Stimulated activated CD4-positive, alpha-beta T cell treated with anti-CD3 and anti-CD28 coated beads, Interleukin-4, amount 100 ng/mL, for 48 hours (primary cell): ENCODE data around the gene MNAT1.

Experiments used
- DNase-seq, 2 donors: peaks; one replicate each; pipeline ENCODE4 v3.0.0-alpha.2; 2020; ENCODE audit warnings: low read depth in 2 of 2

The MNAT1 gene

DNA sequence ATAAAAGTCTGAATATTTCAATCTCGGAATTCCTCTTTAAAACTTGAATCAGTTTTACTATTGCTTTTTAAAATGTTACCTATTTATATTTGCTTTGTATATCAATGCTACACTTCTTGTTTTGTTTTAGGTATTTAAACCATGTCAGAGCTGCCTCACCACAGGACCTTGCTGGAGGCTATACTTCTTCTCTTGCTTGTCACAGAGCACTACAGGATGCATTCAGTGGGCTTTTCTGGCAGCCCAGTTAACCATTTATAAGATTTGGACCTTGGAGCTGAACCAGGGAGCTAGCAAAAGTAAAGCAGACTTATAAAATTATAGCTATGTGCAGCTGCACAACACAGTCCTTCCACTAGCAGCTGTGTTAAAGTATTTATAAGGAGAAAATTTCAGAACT is 233.5 kb downstream of the MNAT1 start:
- no peak for DNase-seq

DNA sequence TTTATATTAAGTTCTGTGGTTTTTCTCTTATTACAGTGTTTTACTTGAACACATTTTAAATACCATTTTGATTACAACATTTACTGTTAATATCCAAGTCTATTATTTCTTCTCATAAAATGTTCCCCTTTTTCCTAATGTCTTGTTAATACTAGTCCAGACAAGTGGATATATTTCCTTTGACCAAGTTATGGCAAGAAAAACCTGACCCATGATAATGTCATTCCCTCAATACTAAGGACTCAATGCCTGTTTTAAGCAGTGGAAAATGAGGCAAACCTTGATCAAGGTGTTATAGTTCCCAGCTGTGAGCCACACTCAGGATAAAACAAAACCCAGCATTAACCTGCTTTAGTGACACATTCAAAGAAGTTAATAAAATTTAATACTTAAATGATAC is 234.1 kb downstream of the MNAT1 start:
- DNase-seq = no peak

DNA sequence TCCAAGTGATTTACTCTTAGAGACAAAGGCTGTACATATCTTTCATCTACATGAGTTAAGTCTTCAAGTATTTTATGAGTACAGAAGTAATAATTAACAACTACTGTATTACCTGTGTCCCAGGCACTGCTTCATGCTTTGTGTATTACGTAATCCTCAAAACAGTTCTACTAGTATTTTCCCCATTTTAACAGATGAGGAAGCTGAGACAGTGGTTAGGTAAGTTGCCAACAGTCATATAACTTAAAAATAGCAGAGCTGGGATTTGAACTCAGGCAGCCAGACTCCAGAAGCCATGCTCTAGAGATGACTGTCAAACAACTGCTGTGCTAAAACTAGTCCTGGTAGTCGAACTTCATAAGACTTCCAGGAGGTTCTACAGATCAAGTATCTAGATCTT is 235.6 kb downstream of the MNAT1 start:
- no peak for DNase-seq

DNA sequence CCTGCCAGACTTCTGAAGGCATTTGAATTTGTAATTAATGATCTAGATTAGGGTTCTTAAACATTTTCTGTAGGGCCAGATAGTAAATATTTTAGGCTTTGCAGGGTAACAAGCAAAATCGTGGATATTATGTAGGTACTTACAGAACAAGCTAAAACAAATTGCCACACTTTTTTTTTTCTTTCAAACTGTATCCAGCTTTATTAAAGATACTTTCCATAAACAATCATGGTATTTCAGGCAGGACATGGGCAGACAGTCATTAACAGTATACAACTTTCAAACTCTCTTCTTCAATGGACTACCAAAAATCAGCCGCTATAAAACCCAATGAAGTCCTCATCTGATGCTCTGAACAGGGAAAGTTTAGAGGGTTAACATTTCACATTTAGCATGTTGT is 236.7 kb downstream of the MNAT1 start:
- DNase-seq = no peak

DNA sequence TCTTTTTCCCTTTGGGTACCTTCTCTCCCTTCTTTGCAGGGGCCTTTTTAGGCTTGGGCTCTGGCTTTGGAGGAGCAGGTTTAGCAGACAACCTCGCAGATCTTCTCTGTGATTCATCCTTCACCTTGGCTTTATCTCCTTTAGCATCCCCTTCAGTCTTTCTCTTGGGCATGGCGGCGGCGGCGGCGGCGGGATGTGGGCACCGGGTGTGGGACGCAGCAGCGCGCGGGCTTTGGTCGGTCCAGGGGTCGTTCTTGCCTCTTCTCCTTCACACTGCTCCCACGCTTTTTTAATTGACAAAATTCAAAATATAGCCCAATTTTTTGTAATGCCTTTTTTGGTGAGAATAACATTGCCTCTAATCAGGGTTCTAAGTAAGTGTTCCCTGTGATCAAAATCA is 237.7 kb downstream of the MNAT1 start:
- DNase-seq = no peak

DNA sequence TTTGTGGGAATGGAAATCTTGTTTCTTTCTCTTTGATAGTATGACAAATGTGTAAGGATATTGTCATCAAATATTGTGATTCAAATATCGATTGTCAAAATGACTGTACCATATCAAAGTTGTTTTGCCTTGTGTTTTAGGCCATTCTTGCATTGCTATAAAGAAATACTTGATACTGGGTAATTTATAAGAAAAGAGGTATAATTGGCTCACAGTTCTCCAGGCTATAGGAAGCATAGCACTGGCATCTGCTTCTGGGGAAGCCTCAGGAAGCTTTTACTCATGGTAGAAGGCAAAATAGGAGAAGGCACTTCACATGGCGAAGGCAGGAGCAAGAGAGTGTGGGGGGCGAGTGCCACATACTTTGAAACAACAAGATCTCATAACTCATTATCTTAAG is 238.5 kb downstream of the MNAT1 start:
- no peak for DNase-seq

DNA sequence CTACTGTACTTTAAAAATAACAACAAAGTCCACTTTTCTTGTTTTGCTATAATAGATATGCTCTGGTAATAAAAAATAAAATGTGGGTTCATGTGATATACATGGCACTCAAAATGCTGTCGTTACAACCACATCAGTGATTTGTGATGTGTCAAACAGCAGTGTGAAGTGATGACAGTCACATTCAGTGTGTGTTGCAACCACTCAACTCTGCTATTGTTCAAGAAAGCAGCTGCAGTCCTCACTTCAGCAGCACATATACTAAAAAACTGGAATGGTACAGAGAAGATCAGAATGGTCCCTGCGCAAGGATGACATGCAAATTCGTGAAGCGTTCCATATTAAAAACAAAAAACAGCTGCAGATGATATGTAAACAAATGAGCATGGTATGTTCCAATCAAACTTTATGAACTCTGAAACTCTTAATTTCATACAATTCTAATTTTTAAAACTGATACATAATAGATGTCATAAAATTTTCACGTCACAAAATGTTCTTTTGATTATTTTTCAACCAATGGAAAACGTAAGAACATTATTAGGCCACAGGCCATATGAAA is 239.6 kb downstream of the MNAT1 start:
- no peak for DNase-seq

DNA sequence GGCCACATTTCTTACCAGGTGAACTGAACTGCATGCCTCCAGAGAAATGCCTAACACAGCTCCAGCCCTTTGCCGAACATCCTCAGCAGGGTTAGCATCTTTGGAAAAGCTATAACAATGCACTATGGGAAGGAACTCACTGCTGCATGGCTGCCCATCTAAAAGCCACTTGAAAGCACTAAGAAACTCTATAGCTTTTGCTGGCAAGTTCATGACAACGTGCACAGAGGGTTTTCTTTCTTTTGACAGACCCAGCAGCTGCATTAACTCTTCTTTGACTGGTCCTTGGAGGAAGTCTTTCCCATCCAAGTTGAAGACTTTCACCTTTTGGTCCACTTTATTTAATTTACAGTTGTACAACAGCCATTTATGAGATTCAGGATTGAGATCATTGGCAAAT is 241.0 kb downstream of the MNAT1 start:
- DNase-seq = no peak

DNA sequence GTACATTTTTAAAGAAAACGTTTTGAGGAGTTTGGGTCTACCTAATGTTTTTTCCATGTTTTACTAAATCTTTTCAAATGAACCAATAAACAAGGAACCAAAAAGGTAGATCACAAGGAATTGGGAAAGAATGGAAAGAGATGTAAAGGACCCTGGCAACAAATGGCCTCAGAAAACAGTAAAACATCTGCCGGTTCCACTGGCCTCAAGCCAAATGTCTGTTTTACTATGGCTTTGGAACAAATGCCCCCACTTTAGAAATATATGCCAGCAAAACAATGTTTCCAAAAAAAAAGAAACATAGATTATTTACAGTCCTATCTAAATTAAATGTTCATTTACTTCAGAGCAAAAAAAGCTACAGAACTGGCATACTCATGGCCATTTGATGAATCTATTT is 243.3 kb downstream of the MNAT1 start:
- DNase-seq = no peak

DNA sequence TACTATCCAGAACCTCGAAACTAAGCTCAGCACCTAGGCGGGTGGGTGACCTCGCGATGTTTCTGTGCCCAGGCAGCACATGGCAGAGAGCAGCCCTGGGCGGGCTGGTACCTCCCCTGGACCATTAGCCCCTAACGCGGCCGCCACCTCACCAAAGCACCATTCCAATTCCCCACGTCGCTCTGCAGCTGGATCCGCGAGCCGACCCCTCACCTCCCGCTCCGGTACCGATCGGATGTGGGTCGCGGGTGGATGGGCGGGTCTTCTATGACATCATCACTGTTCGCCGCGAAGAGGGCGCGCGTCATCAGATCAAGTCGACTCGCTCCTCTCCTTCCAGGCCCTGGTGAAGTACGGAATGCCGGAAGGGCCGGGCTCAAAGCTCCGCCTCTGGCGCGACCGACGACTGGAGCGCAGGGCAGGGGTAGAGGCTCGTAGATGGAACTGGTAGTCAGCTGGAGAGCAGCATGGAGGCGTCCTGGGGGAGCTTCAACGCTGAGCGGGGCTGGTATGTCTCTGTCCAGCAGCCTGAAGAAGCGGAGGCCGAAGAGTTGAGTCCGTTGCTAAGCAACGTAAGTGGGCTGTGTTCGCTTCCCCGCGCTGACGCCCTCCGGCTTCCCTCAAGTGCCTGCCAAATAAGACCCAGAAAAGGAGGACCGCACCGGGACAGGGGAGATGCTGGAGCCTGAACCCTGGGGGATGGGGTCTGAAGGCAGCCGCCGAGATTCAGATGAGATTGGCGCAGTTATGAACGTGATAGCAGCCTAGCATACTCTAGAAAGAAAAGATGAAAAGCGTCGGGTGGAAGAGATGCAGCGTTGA is 246.5 kb downstream of the MNAT1 start, which contains the start of the genes SLC38A6 and TRMT5:
Gene SLC38A6, plus strand, starts transcription at position 435 of the 822 bp plus-strand sequence. Its CDS starts 33 bp downstream, at position 468.
Gene TRMT5, minus strand, starts transcription at position 269 of the 822 bp plus-strand sequence. Its CDS starts 106 bp downstream, at position 163.
- peak; percentile 83 to 85 for DNase-seq

DNA sequence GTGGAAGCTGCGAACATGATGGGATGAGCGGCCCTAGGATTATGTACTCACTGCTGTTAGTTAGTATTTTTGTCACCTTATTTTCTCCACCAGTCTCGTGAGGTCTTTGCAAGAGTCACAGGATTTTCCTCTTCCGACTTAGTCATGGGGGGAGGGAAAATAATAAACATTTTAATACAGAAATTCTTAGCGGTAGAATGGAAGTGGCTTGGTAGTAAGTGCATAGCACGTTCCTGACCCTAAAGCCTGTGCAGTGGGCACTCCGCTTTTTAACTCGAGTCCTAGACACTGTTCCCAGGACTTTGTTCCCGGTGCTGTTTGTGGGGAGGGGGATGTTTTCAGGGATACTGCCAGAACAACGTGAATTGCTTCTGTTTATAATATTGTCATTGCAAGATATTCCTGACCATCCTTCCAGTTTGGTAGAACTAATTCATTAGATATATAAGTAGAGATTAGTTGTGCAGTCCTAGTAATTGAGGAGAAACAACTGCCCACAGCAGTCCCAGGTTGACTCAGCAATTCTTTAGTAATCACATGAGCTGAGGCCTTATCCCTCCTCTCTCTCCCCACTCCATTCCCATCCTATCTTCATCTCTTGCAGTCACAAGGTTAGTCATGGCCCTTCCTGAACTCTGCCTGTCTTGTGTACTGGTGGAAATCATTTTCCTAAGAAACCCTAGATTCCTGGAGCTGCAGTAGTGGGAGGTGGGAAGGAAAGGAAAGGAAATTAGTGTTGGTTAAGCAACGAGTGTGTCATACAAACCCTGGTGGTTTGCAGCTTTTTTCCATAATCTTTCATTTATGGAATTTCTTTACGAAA is 247.3 kb downstream of the MNAT1 start:
- no peak for DNase-seq

DNA sequence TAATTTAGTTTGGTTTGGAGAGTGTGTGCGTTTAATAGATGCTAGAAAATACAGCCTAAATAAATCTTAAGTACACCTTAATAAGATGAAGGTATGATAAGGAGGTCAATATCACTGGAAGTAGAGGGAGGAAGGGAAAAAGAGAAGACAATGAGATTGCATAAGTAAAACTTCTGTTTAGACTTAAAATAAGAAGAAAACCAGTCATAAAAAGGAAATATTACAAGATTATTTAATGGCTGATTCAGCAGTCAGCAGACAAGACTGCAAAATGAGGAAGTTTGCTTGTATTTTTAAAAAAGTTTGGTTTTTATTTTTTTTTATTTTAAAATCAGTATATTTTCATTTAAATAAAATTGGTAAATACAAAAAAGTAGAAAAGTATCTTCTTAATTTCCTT is 249.6 kb downstream of the MNAT1 start:
- DNase-seq = no peak

DNA sequence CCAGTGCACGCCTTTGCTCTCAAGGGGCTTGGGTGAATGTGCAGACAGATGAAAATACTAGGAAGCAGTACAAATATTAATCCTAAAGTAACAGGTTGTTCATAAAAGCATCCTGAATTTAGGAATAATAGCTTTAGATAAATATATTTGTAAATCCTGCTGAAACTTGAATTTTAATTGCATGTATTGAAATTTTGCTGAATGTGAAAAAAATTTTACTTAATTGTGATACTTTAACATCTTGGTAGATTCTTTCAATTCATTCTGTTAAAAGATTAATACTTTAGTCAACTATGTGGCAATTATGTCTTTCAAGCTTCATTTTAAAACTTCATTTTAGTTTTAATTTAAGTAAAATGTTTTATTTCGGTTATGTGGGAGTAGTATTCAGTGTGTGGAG is 251.9 kb downstream of the MNAT1 start:
- DNase-seq = no peak

DNA sequence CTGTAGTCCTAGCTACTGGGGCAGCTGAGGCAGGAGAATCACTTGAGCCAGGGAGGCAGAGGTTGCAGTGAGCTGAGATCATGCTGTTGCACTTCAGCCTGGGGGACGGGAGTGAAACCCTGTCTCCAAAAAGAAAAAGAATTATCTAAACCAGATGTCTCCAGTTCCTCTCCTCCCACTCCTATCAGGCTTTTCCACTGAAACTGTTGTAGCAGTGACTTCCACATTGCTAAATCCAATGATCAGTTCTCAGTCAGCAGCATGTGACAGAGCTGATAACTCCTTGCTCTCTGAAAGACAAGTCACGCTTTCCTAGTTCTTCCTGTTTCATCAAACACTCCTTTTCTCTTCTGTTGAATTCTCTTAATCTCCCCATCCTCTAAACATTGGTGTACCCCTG is 255.0 kb downstream of the MNAT1 start:
- DNase-seq = no peak

DNA sequence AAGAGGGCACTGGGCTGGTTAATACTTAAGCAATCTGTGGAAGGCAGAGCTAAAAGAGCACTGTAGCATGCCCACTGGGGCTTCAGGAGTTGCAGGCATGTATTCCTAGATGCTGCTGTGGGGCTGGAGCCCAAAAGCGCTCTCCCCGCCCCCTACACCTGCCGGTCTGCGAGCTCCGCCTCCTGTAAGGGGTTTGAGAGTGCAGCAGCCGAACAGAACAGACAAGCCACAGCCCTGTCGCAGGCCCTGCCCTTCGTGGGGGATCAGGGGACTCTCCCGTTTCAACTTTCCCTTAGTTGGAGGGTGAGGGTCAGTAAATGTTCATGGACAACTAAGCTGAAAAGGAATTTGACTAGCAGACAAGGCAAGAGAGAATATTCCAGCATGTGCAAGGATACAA is 264.1 kb downstream of the MNAT1 start:
- DNase-seq = no peak

DNA sequence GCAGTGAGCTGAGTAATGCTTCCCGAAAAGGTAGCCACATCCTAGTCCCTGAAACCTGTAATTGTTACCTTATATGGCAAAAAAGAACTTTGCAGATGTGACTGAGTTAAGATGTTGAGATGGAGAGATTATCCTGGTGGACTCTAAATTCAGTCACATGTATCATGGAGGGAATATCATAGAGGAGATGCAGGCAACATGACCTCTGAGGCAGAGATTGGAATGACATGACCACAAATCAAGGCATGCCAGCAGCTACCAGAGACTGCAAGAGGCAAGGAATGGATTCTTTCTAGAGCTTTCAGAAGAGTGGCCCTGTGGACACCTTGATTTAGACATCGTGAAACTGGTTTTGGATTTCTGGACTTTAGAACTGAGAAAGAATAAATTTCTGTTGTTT is 265.0 kb downstream of the MNAT1 start:
- DNase-seq = no peak

DNA sequence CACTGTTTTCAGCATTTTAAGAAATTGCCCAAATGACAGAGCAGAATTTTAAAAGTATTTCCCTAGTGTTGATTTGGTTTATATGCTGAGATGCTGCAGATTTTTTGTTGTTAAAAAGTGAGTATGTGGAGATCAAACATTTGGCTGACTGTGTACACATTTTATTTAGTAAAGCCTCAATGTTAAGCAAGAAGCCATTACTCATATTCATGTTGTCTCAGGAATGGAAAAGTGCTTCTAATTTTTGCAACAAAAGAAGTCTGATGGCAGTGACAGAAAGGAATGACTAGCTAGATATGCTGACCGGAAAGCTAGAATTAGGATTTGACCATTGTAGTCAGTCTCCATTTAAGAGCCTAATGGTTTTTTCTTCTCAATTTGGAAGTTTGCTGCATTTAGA is 269.0 kb downstream of the MNAT1 start:
- DNase-seq = no peak

DNA sequence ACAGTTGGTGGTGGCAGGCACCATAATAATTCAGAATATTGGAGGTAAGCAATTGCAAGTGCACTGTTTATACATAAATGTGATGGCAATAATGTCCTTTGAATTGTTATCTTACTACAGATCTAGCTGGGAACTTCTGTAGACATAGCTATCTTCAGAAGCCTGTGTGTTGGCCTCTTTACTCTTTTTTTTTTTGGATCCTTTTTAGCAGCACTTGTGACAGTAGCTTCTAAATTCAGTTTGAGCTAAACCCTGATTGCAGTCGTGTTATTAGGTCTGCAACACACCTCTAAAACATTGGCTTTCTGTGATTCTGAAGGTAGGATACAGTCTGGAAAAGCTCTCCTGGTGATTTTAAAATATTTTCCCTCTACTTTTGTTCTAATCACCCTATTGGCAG is 285.0 kb downstream of the MNAT1 start:
- no peak for DNase-seq
